ENCODE results near the gene SLC2A1.

Gene SLC2A1

DNA sequence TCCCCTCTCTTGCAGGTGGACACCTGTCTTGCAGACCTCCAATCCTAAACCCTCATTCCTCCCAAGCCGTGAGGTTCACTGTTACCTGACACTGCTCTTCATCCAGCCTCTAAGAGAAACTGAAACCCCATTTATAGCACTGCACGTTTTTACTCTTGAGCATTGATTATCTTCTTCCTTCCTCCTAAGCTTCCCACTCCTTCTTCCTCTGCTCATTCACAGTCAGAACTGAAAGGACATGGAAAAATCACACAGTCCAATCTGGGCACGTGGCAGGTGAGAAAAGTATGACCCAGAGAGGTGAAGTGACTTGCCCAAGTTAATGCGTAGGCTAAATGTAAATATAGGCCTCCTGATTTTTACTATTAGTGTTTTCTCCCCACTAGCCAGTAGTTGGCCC is 43.4 kb upstream of the SLC2A1 start:
- Mint-ChIP-seq H3K4me3 (no peak overlapping the region), H3K36me3 (ENCODE audit: low read depth) (no peaks in the 10 kb centered on the region), H3K4me1 (no peaks in the 10 kb centered on the region), H3K27me3 (ENCODE audit: low read depth) (peaks cover 7% of the 10 kb centered on the region), H3K27ac (no peak overlapping the region), H3K9me3 (no peaks in the 10 kb centered on the region)
- TF ChIP-seq, protein P1, sequence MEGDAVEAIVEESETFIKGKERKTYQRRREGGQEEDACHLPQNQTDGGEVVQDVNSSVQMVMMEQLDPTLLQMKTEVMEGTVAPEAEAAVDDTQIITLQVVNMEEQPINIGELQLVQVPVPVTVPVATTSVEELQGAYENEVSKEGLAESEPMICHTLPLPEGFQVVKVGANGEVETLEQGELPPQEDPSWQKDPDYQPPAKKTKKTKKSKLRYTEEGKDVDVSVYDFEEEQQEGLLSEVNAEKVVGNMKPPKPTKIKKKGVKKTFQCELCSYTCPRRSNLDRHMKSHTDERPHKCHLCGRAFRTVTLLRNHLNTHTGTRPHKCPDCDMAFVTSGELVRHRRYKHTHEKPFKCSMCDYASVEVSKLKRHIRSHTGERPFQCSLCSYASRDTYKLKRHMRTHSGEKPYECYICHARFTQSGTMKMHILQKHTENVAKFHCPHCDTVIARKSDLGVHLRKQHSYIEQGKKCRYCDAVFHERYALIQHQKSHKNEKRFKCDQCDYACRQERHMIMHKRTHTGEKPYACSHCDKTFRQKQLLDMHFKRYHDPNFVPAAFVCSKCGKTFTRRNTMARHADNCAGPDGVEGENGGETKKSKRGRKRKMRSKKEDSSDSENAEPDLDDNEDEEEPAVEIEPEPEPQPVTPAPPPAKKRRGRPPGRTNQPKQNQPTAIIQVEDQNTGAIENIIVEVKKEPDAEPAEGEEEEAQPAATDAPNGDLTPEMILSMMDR (IDR thresholded peaks at IDR 0.05; ENCODE audit: unreplicated experiment in 3 of 3) = no peak

DNA sequence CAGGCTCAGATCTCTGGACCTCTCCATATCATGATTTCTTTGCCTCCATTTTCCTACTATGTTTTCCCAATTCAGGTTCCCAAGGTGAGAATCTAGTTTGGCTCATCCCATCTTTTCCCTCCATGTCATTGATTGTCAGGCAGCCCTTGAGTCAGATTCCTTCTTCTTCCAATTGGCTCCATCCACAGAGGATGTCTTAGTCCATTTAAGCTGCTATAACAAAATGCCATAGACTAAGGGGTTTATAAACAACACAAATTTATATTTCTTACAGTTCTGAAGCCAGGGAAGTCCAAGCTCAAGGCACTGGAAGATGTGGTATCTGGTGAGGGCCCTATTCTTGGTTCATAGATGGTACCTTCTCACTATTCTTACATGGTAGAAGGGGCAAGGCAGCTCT is 42.8 kb upstream of the SLC2A1 start:
- H3K27me3 Mint-ChIP-seq (ENCODE audit: low read depth) = peaks cover 7% of the 10 kb centered on the region
- no peak overlapping the region for H3K27ac Mint-ChIP-seq
- no peaks in the 10 kb centered on the region for H3K36me3 Mint-ChIP-seq (ENCODE audit: low read depth)
- no peak overlapping the region for H3K4me3 Mint-ChIP-seq
- no peaks in the 10 kb centered on the region for H3K9me3 Mint-ChIP-seq
- TF ChIP-seq, protein P1 (IDR thresholded peaks at IDR 0.05; ENCODE audit: unreplicated experiment in 3 of 3) = no peak
- H3K4me1 Mint-ChIP-seq = no peaks in the 10 kb centered on the region

- Mint-ChIP-seq H3K9me3 (no peaks in the 10 kb centered on the region), H3K36me3 (ENCODE audit: low read depth) (no peaks in the 10 kb centered on the region), H3K27me3 (ENCODE audit: low read depth) (peaks cover 4% of the 10 kb centered on the region), H3K27ac (no peak overlapping the region), H3K4me1 (no peaks in the 10 kb centered on the region), H3K4me3 (no peak overlapping the region)
- TF ChIP-seq, protein P1 (IDR thresholded peaks at IDR 0.05; ENCODE audit: unreplicated experiment in 3 of 3) = no peak
These were observed 41.6 kb upstream of the SLC2A1 start for GRCh38 chr1:43000271-43000670.

GRCh38 chr1:42999308-42999707 is 40.6 kb upstream of the SLC2A1 start:
- Mint-ChIP-seq H3K9me3 (no peaks in the 10 kb centered on the region), H3K27ac (no peak overlapping the region), H3K27me3 (ENCODE audit: low read depth) (no peaks in the 10 kb centered on the region), H3K4me1 (no peaks in the 10 kb centered on the region), H3K36me3 (ENCODE audit: low read depth) (no peaks in the 10 kb centered on the region), H3K4me3 (no peak overlapping the region)
- TF ChIP-seq, protein P1 (IDR thresholded peaks at IDR 0.05; ENCODE audit: unreplicated experiment in 3 of 3) = no peak

DNA sequence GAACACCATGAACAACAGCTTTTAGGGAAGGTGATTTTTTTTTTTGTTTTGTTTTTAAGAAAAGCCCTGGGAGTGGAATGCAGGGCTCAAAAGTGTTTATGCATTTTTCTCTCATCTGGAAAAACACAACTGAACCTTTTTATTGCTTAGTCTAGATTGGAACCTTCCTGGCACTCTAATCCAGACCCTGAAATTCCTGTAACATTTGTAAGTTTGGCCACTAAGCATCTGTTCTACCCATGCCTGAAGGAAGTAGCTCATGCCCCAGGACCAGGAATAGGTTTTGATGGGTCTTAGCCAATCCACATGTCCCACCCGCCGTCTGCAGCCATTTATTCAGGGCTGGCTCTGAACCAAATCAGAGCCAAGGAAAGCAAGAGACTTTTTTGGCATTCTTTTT is 39.7 kb upstream of the SLC2A1 start:
- Mint-ChIP-seq H3K4me1 (no peaks in the 10 kb centered on the region), H3K27ac (no peak overlapping the region), H3K9me3 (no peaks in the 10 kb centered on the region), H3K36me3 (ENCODE audit: low read depth) (no peaks in the 10 kb centered on the region), H3K4me3 (no peak overlapping the region), H3K27me3 (ENCODE audit: low read depth) (no peaks in the 10 kb centered on the region)
- TF ChIP-seq, protein P1 (IDR thresholded peaks at IDR 0.05; ENCODE audit: unreplicated experiment in 3 of 3) = no peak

- H3K4me1 Mint-ChIP-seq = no peaks in the 10 kb centered on the region
These were observed 37.8 kb upstream of the SLC2A1 start for GRCh38 chr1:42996384-42996970.

More at GRCh38 chr1:42996384-42996970, 37.8 kb upstream of the SLC2A1 start:
- H3K27me3 Mint-ChIP-seq (ENCODE audit: low read depth) = no peaks in the 10 kb centered on the region
- TF ChIP-seq, protein P1 (IDR thresholded peaks at IDR 0.05; ENCODE audit: unreplicated experiment in 3 of 3) = no peak
- no peaks in the 10 kb centered on the region for H3K36me3 Mint-ChIP-seq (ENCODE audit: low read depth)
- no peak overlapping the region for H3K27ac Mint-ChIP-seq
- H3K9me3 Mint-ChIP-seq = no peaks in the 10 kb centered on the region
- no peak overlapping the region for H3K4me3 Mint-ChIP-seq
